Chondrocyte (in vitro differentiated cells): ENCODE data around the gene CHRNB2. TPM values are rescaled to one million over a fixed set of nuclear protein-coding genes. Genes with fewer than 3 reads are reported as not detected.

ENCODE experiments used
- DNase-seq: peaks from one replicate; pipeline ENCODE4 v3.0.0; 2021; ENCODE audit warnings: mixed read lengths, low spot score
- H3K27ac Mint-ChIP-seq: one replicate; pipeline ENCODE4 v1.8.0; 2021; ENCODE audit warnings: mild to moderate bottlenecking, moderate library complexity, mixed read lengths; ENCODE audit not compliant: unreplicated experiment
- H3K27me3 Mint-ChIP-seq: 2 replicates; pipeline ENCODE4 v1.8.0; 2021; ENCODE audit warnings: low read depth, mixed read lengths
- H3K36me3 Mint-ChIP-seq: 2 replicates; pipeline ENCODE4 v1.8.0; 2021; ENCODE audit warnings: low read depth, mixed read lengths
- H3K4me1 Mint-ChIP-seq: 2 replicates; pipeline ENCODE4 v1.8.0; 2021; ENCODE audit warnings: low read depth, mild to moderate bottlenecking, mixed read lengths
- H3K4me3 Mint-ChIP-seq: one replicate; pipeline ENCODE4 v1.8.0; 2021; ENCODE audit warnings: mild to moderate bottlenecking, moderate library complexity, mixed read lengths; ENCODE audit not compliant: unreplicated experiment
- H3K9me3 Mint-ChIP-seq: 2 replicates; pipeline ENCODE4 v1.8.0; 2021; ENCODE audit warnings: low read depth, mixed read lengths
- CTCF ChIP-seq: fragments of 200-600 bp; sonication (generic); IDR thresholded peaks from 2 replicates; pipeline ENCODE4 v1.5.0; 2021; ENCODE audit warnings: antibody characterized with exemption, mild to moderate bottlenecking, moderate library complexity
- total RNA-seq: library from RNA; stranded (reverse); gene quantifications from 3 replicates; pipeline ENCODE4 v1.2.1, GENCODE V29; 2021

The CHRNB2 gene
- total RNA-seq, 1 donor from 2014 or later, result not detected

GRCh38 chr1:154611150-154611862, 43.7 kb downstream of the CHRNB2 start:
- Mint-ChIP-seq H3K27me3 (no peaks in the 10 kb centered on the region), H3K27ac (peak overlapping the region; percentile 6), H3K4me3 (no peak overlapping the region), H3K36me3 (no peaks in the 10 kb centered on the region), H3K9me3 (no peaks in the 10 kb centered on the region), H3K4me1 (peaks cover 39% of the 10 kb centered on the region)
- TF ChIP-seq CTCF, result no peak
- DNase-seq, result no peak

- no peaks in the 10 kb centered on the region for H3K9me3 Mint-ChIP-seq
Measured at GRCh38 chr1:154614247-154614646, 46.7 kb downstream of the CHRNB2 start.

GRCh38 chr1:154614901-154615300, 47.3 kb downstream of the CHRNB2 start:
- H3K9me3 Mint-ChIP-seq, result no peaks in the 10 kb centered on the region
- no peak overlapping the region for H3K27ac Mint-ChIP-seq
- H3K4me1 Mint-ChIP-seq, result peaks cover 32% of the 10 kb centered on the region

More at GRCh38 chr1:154614247-154614646, 46.7 kb downstream of the CHRNB2 start:
- no peak for TF ChIP-seq CTCF
- H3K27me3 Mint-ChIP-seq, result no peaks in the 10 kb centered on the region
- H3K36me3 Mint-ChIP-seq, result no peaks in the 10 kb centered on the region
- no peak overlapping the region for H3K4me3 Mint-ChIP-seq
- no peak overlapping the region for H3K27ac Mint-ChIP-seq
- peaks cover 34% of the 10 kb centered on the region for H3K4me1 Mint-ChIP-seq
- DNase-seq, result no peak

GRCh38 chr1:154615411-154615810, 47.8 kb downstream of the CHRNB2 start:
- H3K36me3 Mint-ChIP-seq, result no peaks in the 10 kb centered on the region
- no peaks in the 10 kb centered on the region for H3K9me3 Mint-ChIP-seq
- no peak for TF ChIP-seq CTCF
- no peak for DNase-seq
- no peak overlapping the region for H3K4me3 Mint-ChIP-seq
- peaks cover 31% of the 10 kb centered on the region for H3K4me1 Mint-ChIP-seq
- no peaks in the 10 kb centered on the region for H3K27me3 Mint-ChIP-seq
- H3K27ac Mint-ChIP-seq, result no peak overlapping the region

More at GRCh38 chr1:154614901-154615300, 47.3 kb downstream of the CHRNB2 start:
- Mint-ChIP-seq H3K36me3 (no peaks in the 10 kb centered on the region), H3K4me3 (no peak overlapping the region), H3K27me3 (no peaks in the 10 kb centered on the region)
- DNase-seq, result no peak
- peak; percentile 23 for TF ChIP-seq CTCF

- peaks cover 27% of the 10 kb centered on the region for H3K4me1 Mint-ChIP-seq
- H3K27ac Mint-ChIP-seq, result no peak overlapping the region
- DNase-seq, result no peak
- no peaks in the 10 kb centered on the region for H3K27me3 Mint-ChIP-seq
- H3K4me3 Mint-ChIP-seq, result no peak overlapping the region
- no peaks in the 10 kb centered on the region for H3K9me3 Mint-ChIP-seq
- no peaks in the 10 kb centered on the region for H3K36me3 Mint-ChIP-seq
- TF ChIP-seq CTCF, result no peak
Measured at GRCh38 chr1:154616659-154617345, 49.2 kb downstream of the CHRNB2 start.
